GM19328 (cell line): ENCODE measurements around the gene ARPC5.
"Not testable (repeated sequence)": the region's sequence is repeated elsewhere in the genome, so short reads cannot be mapped to it uniquely, and the experiment has no call there.

Experiments
- ATAC-seq: cut with Tn5 transposase; IDR thresholded peaks from one replicate; pipeline ENCODE4 v1.9.1; 2021; ENCODE audit warnings: mild to moderate bottlenecking, moderate library complexity; ENCODE audit not compliant: unreplicated experiment

Gene ARPC5

GRCh38 chr1:183648042-183648441 is 12.5 kb upstream of the ARPC5 start:
- no peak for ATAC-seq

- no peak for ATAC-seq
These were observed 11.2 kb upstream of the ARPC5 start for GRCh38 chr1:183646776-183647175.

GRCh38 chr1:183645531-183645930 is 9.9 kb upstream of the ARPC5 start:
- ATAC-seq, result no peak

- no peak for ATAC-seq
These were observed 6.6 kb upstream of the ARPC5 start for GRCh38 chr1:183642166-183642565.

GRCh38 chr1:183640193-183640592 is 4.6 kb upstream of the ARPC5 start:
- ATAC-seq, result no peak

GRCh38 chr1:183638649-183639387 is 3.2 kb upstream of the ARPC5 start:
- no peak for ATAC-seq

- ATAC-seq, result no peak
These were observed 1.2 kb upstream of the ARPC5 start for GRCh38 chr1:183636783-183637182.

- no peak for ATAC-seq
These were observed 725 bp upstream of the ARPC5 start for GRCh38 chr1:183636334-183636682.

GRCh38 chr1:183635099-183635605 is 431 bp downstream of the ARPC5 start:
- no peak for ATAC-seq

GRCh38 chr1:183634429-183635065 is 1.0 kb downstream of the ARPC5 start:
- ATAC-seq, result no peak

- ATAC-seq, result no peak
These were observed 1.8 kb downstream of the ARPC5 start for GRCh38 chr1:183633676-183634343.

GRCh38 chr1:183632964-183633363 is 2.6 kb downstream of the ARPC5 start:
- ATAC-seq, result no peak

- ATAC-seq, result no peak
These were observed 3.5 kb downstream of the ARPC5 start for GRCh38 chr1:183632114-183632513.

- ATAC-seq, result no peak
These were observed 4.8 kb downstream of the ARPC5 start for GRCh38 chr1:183630748-183631147.

GRCh38 chr1:183628537-183628936 is 7.0 kb downstream of the ARPC5 start:
- ATAC-seq, result no peak

- ATAC-seq, result not testable (repeated sequence)
These were observed 9.3 kb downstream of the ARPC5 start for GRCh38 chr1:183626236-183626635.

- ATAC-seq, result no peak
These were observed 12.4 kb downstream of the ARPC5 start for GRCh38 chr1:183622884-183623785.

GRCh38 chr1:183622013-183622412 is 13.6 kb downstream of the ARPC5 start:
- ATAC-seq, result no peak

- ATAC-seq, result no peak
These were observed 15.3 kb downstream of the ARPC5 start for GRCh38 chr1:183620311-183620710.

- no peak for ATAC-seq
These were observed 15.8 kb downstream of the ARPC5 start for GRCh38 chr1:183619781-183620180.

GRCh38 chr1:183618202-183618601 is 17.4 kb downstream of the ARPC5 start:
- ATAC-seq, result not testable (repeated sequence)
